ENCODE results near the gene WDR49. TPM values are rescaled to one million over a fixed set of nuclear protein-coding genes. Genes with fewer than 3 reads are reported as not detected.

The WDR49 gene
- total RNA-seq, 1 experiment from 2014 or later: 0.34 TPM

GRCh38 chr3:167631471-167631870 lies 22.3 kb downstream of the WDR49 start:
- DNase-seq (ENCODE audit: low read depth, low spot score): no peak
- no peak overlapping the region for H3K4me3 ChIP-seq (replicated peaks in 1 of 2; ENCODE audit: low read depth in 1 of 2, low read length in 2 of 2)
- no peaks in the 10 kb centered on the region for H3K9me3 ChIP-seq (ENCODE audit: control insufficient read depth in 1 of 2, insufficient read depth in 1 of 2, low read depth in 1 of 2, low read length in 2 of 2)
- no peaks in the 10 kb centered on the region for H3K4me1 ChIP-seq (ENCODE audit: control insufficient read depth in 1 of 2, insufficient read depth in 2 of 2, low read length in 2 of 2)
- no peaks in the 10 kb centered on the region for H3K27me3 ChIP-seq (ENCODE audit: insufficient read depth, low read length)
- H3K4me2 ChIP-seq (ENCODE audit: low read length): no peak overlapping the region
- intact Hi-C loops (cut with micrococcal nuclease): no loop called here
- no TSS peak for BruUV-seq (replicated peaks)
- H3K9me2 ChIP-seq (ENCODE audit: insufficient read depth): no peaks in the 10 kb centered on the region
- CTCF ChIA-PET: no interaction called here
- no peaks in the 10 kb centered on the region for H3K36me3 ChIP-seq (ENCODE audit: control insufficient read depth in 1 of 2, insufficient read depth in 2 of 2, low read length in 2 of 2)
- TF ChIP-seq SP1 (IDR thresholded peaks at IDR 0.05; ENCODE audit: low read depth) (no peak), SRF (IDR thresholded peaks at IDR 0.05; ENCODE audit: low read depth) (no peak), ZFX (IDR thresholded peaks at IDR 0.05) (no peak), JUND (IDR thresholded peaks at IDR 0.05) (no peak), EZH2phosphoT487 (IDR thresholded peaks at IDR 0.05; ENCODE audit: borderline replicate concordance) (no peak), REST (IDR thresholded peaks at IDR 0.05; ENCODE audit: low read depth) (no peak), ELF1 (IDR thresholded peaks at IDR 0.05; ENCODE audit: borderline replicate concordance, low read depth) (no peak), EZH2 (IDR thresholded peaks at IDR 0.05) (no peak), TCF7L2 (IDR thresholded peaks at IDR 0.05; ENCODE audit: borderline replicate concordance, extremely low read depth, insufficient read depth, insufficient read length) (no peak), POLR2A (IDR thresholded peaks at IDR 0.05; ENCODE audit: borderline replicate concordance, extremely low read depth, insufficient read depth, insufficient read length) (no peak), YY1 (IDR thresholded peaks at IDR 0.05; ENCODE audit: extremely low read depth, insufficient replicate concordance, low read depth, low read length) (no peak), SIN3A (IDR thresholded peaks at IDR 0.05; ENCODE audit: low read depth) (no peak), CEBPB (IDR thresholded peaks at IDR 0.05; ENCODE audit: low read depth) (no peak)
- TF ChIP-seq, protein P1, sequence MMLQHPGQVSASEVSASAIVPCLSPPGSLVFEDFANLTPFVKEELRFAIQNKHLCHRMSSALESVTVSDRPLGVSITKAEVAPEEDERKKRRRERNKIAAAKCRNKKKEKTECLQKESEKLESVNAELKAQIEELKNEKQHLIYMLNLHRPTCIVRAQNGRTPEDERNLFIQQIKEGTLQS (IDR thresholded peaks at IDR 0.05): no peak
- no peak overlapping the region for H3K9ac ChIP-seq (ENCODE audit: low read length)
- no peaks in the 10 kb centered on the region for H4K20me1 ChIP-seq (ENCODE audit: insufficient read depth)
- ATAC-seq: no peak
- RAD21 ChIA-PET (ENCODE audit: low non-redundant PET in 1 of 2, low total read pairs in 2 of 2, uncharacterized antibody in 2 of 2, unreplicated experiment in 2 of 2): no interaction called here
- POLR2A ChIA-PET: no interaction called here
- no peaks in the 10 kb centered on the region for H3K79me2 ChIP-seq (ENCODE audit: insufficient read depth, low read length)
- H3K27ac ChIP-seq (ENCODE audit: low read depth, low read length): no peak overlapping the region
- H2AFZ ChIP-seq (ENCODE audit: low read depth, low read length, poor library complexity, severe bottlenecking): no peak overlapping the region
